Measurements from ENCODE around the gene SERP2. TPM values are rescaled to one million over a fixed set of nuclear protein-coding genes. Genes with fewer than 3 reads are reported as not detected.
A peak's percentile ranks its signal among the peaks of the same experiment; 100 is the strongest.

The SERP2 gene
- total and polyA plus RNA-seq, 2 of the 13 experiments (the other 11 are each of a cell fraction or from before 2014, with no cell fraction given): not detected

DNA sequence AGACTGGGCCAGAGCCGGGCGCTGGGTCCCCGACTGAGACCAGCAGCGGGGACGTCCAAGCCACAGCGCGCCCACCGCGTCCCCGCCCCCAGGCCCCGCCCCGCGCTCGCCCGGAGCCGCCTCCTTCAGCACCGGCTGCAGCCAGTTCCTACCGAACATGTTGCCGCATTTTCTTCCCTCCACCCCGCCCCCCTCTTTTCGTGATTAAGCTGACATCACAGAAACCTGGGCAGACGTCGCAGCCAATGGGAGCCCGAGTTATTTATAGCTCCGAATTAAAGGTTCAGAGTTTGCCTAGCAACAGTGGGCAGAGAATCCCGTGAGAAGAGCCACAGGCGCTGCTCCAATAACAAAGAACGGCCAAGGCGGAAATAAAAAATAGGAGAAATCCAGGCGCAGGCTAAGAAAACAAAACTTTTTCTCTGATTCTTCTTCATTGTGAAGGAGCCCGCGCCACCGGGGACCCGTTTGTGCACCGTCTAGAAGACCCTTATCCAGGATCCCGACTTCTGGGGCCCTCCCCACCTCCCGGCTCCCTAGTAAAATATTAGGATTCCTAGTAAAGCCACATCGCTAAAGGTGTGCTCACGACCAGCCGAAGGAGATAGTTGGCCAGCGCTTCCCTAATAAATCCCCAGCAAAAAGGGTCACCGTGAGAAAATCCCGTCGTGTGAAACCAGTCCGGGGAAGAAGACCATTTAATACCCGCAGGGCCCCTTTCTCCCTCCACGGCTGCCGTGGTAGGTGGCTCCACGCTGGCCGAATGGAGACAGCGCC lies 61.7 kb downstream of the SERP2 start (continued):
- TF ChIP-seq, protein P1, sequence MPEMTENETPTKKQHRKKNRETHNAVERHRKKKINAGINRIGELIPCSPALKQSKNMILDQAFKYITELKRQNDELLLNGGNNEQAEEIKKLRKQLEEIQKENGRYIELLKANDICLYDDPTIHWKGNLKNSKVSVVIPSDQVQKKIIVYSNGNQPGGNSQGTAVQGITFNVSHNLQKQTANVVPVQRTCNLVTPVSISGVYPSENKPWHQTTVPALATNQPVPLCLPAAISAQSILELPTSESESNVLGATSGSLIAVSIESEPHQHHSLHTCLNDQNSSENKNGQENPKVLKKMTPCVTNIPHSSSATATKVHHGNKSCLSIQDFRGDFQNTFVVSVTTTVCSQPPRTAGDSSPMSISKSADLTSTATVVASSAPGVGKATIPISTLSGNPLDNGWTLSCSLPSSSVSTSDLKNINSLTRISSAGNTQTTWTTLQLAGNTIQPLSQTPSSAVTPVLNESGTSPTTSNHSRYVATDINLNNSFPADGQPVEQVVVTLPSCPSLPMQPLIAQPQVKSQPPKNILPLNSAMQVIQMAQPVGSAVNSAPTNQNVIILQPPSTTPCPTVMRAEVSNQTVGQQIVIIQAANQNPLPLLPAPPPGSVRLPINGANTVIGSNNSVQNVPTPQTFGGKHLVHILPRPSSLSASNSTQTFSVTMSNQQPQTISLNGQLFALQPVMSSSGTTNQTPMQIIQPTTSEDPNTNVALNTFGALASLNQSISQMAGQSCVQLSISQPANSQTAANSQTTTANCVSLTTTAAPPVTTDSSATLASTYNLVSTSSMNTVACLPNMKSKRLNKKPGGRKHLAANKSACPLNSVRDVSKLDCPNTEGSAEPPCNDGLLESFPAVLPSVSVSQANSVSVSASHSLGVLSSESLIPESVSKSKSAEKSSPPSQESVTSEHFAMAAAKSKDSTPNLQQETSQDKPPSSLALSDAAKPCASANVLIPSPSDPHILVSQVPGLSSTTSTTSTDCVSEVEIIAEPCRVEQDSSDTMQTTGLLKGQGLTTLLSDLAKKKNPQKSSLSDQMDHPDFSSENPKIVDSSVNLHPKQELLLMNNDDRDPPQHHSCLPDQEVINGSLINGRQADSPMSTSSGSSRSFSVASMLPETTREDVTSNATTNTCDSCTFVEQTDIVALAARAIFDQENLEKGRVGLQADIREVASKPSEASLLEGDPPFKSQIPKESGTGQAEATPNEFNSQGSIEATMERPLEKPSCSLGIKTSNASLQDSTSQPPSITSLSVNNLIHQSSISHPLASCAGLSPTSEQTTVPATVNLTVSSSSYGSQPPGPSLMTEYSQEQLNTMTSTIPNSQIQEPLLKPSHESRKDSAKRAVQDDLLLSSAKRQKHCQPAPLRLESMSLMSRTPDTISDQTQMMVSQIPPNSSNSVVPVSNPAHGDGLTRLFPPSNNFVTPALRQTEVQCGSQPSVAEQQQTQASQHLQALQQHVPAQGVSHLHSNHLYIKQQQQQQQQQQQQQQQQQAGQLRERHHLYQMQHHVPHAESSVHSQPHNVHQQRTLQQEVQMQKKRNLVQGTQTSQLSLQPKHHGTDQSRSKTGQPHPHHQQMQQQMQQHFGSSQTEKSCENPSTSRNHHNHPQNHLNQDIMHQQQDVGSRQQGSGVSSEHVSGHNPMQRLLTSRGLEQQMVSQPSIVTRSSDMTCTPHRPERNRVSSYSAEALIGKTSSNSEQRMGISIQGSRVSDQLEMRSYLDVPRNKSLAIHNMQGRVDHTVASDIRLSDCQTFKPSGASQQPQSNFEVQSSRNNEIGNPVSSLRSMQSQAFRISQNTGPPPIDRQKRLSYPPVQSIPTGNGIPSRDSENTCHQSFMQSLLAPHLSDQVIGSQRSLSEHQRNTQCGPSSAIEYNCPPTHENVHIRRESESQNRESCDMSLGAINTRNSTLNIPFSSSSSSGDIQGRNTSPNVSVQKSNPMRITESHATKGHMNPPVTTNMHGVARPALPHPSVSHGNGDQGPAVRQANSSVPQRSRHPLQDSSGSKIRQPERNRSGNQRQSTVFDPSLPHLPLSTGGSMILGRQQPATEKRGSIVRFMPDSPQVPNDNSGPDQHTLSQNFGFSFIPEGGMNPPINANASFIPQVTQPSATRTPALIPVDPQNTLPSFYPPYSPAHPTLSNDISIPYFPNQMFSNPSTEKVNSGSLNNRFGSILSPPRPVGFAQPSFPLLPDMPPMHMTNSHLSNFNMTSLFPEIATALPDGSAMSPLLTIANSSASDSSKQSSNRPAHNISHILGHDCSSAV (CRISPR knock-in tag; IDR thresholded peaks at IDR 0.05; ENCODE audit: borderline replicate concordance): no peak
- no peak for TF ChIP-seq ARNTL (CRISPR knock-in tag; IDR thresholded peaks at IDR 0.05)
- no peak for TF ChIP-seq NKX3-1 (CRISPR knock-in tag; IDR thresholded peaks at IDR 0.05)
- no peak for TF ChIP-seq SOX6 (IDR thresholded peaks at IDR 0.05)
- no peak for TF ChIP-seq SOX6 (CRISPR knock-in tag; IDR thresholded peaks at IDR 0.05)
- 0 out of 2 replicates have a peak, but pooled peaks have one; percentile 50 for TF ChIP-seq ZNF547 (CRISPR knock-in tag; IDR thresholded peaks at IDR 0.05)
- no peak for TF ChIP-seq BCL6 (CRISPR knock-in tag; IDR thresholded peaks at IDR 0.05)
- TF ChIP-seq TOE1 (CRISPR knock-in tag; IDR thresholded peaks at IDR 0.05): no peak
- no peak for TF ChIP-seq ZNF101 (CRISPR knock-in tag; IDR thresholded peaks at IDR 0.05; ENCODE audit: borderline replicate concordance, low read depth)
- TF ChIP-seq GZF1 (CRISPR knock-in tag; IDR thresholded peaks at IDR 0.05): no peak
- no peak for TF ChIP-seq EHMT2 (IDR thresholded peaks at IDR 0.05; ENCODE audit: borderline replicate concordance, low read depth, low read length)
- TF ChIP-seq CREM (IDR thresholded peaks at IDR 0.05): peak; percentile 62
- no peak for TF ChIP-seq CREM (CRISPR knock-in tag; IDR thresholded peaks at IDR 0.05)
- TF ChIP-seq, protein P2, sequence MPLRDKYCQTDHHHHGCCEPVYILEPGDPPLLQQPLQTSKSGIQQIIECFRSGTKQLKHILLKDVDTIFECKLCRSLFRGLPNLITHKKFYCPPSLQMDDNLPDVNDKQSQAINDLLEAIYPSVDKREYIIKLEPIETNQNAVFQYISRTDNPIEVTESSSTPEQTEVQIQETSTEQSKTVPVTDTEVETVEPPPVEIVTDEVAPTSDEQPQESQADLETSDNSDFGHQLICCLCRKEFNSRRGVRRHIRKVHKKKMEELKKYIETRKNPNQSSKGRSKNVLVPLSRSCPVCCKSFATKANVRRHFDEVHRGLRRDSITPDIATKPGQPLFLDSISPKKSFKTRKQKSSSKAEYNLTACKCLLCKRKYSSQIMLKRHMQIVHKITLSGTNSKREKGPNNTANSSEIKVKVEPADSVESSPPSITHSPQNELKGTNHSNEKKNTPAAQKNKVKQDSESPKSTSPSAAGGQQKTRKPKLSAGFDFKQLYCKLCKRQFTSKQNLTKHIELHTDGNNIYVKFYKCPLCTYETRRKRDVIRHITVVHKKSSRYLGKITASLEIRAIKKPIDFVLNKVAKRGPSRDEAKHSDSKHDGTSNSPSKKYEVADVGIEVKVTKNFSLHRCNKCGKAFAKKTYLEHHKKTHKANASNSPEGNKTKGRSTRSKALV (CRISPR knock-in tag; IDR thresholded peaks at IDR 0.05): no peak
- peak in 1 of 2 experiments; percentile 87; a peak in 2 of 4 replicates for TF ChIP-seq EP300 (IDR thresholded peaks at IDR 0.05; ENCODE audit: low read depth in 2 of 2, low read length in 2 of 2)
- no peak for TF ChIP-seq EP300 (CRISPR knock-in tag; IDR thresholded peaks at IDR 0.05; ENCODE audit: borderline replicate concordance)
- TF ChIP-seq, protein P3, sequence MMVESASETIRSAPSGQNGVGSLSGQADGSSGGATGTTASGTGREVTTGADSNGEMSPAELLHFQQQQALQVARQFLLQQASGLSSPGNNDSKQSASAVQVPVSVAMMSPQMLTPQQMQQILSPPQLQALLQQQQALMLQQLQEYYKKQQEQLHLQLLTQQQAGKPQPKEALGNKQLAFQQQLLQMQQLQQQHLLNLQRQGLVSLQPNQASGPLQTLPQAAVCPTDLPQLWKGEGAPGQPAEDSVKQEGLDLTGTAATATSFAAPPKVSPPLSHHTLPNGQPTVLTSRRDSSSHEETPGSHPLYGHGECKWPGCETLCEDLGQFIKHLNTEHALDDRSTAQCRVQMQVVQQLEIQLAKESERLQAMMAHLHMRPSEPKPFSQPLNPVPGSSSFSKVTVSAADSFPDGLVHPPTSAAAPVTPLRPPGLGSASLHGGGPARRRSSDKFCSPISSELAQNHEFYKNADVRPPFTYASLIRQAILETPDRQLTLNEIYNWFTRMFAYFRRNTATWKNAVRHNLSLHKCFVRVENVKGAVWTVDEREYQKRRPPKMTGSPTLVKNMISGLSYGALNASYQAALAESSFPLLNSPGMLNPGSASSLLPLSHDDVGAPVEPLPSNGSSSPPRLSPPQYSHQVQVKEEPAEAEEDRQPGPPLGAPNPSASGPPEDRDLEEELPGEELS (CRISPR knock-in tag; IDR thresholded peaks at IDR 0.05): no peak
- TF ChIP-seq ZBTB8A (CRISPR knock-in tag; IDR thresholded peaks at IDR 0.05; ENCODE audit: borderline replicate concordance, low read depth): no peak
- TF ChIP-seq MTA3 (CRISPR knock-in tag; IDR thresholded peaks at IDR 0.05): no peak

Measured in HepG2 (cell line).